Measurements from ENCODE around the gene CPNE7. TPM values are rescaled to one million over a fixed set of nuclear protein-coding genes. Genes with fewer than 3 reads are reported as not detected.
A peak's percentile ranks its signal among the peaks of the same experiment; 100 is the strongest.

The CPNE7 gene
- total RNA-seq, 2 experiments from 2014 or later: 8.5 to 9.5 TPM

DNA sequence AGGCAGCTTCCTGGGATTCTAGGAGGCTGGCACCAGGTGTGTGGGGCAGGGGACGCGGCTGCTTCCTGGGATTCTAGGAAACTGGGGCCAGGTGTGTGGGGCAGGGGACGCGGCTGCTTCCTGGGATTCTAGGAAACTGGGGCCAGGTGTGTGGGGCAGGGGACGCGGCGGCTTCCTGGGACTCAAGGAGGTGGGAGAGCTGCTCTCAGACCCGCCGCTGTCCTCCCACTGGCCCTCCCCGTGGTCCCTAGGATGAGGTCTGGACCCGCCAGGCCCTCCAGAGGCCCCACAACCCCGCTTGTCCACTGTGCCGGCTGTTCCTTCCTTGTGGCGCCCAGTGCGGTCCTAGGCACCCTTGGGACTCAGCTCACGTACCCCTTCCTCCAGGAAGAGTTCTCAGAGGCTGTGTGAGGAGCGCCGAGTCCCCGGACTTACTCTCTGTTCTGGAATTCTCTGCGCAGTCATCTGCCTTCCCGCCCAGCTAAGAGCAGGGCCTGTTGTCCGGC, 38.4 kb downstream of the CPNE7 start:
- intact Hi-C loops (cut with micrococcal nuclease): no loop called here
- ATAC-seq: no peak
- H3K4me1 Mint-ChIP-seq (ENCODE audit: low read depth): peaks cover 13% of the 10 kb centered on the region
- DNase-seq: no peak
- ChIA-PET POLR2A (interaction anchor here (0.7 to 1.2 kb wide), 2 partner anchors 9 to 14 kb away, joined by 3 to 4 read pairs; no protein-coding TSS in a partner anchor), CTCF (interaction anchor here (1.1 kb wide), 1 partner anchor 92 kb away, joined by 3 read pairs; no protein-coding TSS in a partner anchor)
- H3K4me3 Mint-ChIP-seq: no peak overlapping the region
- H3K27ac Mint-ChIP-seq: no peak overlapping the region
- no peaks in the 10 kb centered on the region for H3K36me3 Mint-ChIP-seq (ENCODE audit: low read depth)
- TF ChIP-seq, protein P1, sequence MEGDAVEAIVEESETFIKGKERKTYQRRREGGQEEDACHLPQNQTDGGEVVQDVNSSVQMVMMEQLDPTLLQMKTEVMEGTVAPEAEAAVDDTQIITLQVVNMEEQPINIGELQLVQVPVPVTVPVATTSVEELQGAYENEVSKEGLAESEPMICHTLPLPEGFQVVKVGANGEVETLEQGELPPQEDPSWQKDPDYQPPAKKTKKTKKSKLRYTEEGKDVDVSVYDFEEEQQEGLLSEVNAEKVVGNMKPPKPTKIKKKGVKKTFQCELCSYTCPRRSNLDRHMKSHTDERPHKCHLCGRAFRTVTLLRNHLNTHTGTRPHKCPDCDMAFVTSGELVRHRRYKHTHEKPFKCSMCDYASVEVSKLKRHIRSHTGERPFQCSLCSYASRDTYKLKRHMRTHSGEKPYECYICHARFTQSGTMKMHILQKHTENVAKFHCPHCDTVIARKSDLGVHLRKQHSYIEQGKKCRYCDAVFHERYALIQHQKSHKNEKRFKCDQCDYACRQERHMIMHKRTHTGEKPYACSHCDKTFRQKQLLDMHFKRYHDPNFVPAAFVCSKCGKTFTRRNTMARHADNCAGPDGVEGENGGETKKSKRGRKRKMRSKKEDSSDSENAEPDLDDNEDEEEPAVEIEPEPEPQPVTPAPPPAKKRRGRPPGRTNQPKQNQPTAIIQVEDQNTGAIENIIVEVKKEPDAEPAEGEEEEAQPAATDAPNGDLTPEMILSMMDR (IDR thresholded peaks at IDR 0.05): no peak
- H3K9me3 Mint-ChIP-seq: peaks cover 6% of the 10 kb centered on the region
- no peaks in the 10 kb centered on the region for H3K27me3 Mint-ChIP-seq

DNA sequence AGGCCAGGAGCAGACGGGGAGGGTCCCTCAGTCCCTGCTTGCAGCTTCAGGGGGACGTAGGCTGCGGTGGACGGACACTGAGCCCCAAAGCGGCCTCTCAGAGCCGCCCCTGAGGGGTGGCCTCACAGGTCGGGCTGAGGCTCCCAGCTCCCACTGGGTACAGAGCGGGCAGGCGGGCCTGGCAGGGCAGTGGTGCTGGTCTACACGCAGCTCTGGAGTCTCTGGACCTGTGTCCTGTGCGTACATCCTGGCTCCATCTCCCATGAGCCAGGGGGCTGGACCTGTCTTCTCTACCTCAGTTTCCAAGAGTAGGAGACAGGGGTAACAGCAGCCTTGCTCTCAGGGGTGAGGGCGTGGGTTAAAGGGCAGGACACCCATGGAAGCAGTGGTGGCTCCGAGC, 39.6 kb downstream of the CPNE7 start:
- CTCF ChIA-PET: interaction anchor here (1.0 to 1.8 kb wide), 3 partner anchors 13 to 91 kb away, joined by 3 to 8 read pairs (median 3); no protein-coding TSS in a partner anchor
- Mint-ChIP-seq H3K27ac (no peak overlapping the region), H3K4me1 (ENCODE audit: low read depth) (peaks cover 13% of the 10 kb centered on the region), H3K27me3 (no peaks in the 10 kb centered on the region), H3K36me3 (ENCODE audit: low read depth) (no peaks in the 10 kb centered on the region), H3K4me3 (no peak overlapping the region), H3K9me3 (peaks cover 6% of the 10 kb centered on the region)
- POLR2A ChIA-PET: interaction anchor here (1.2 kb wide), 2 partner anchors 13 to 15 kb away, joined by 3 to 5 read pairs; no protein-coding TSS in a partner anchor
- ATAC-seq (no peak), DNase-seq (no peak)
- intact Hi-C loops (cut with micrococcal nuclease): no loop called here
- TF ChIP-seq, protein P1 (IDR thresholded peaks at IDR 0.05): no peak

GRCh38 chr16:89615596-89616090, 40.1 kb downstream of the CPNE7 start:
- Mint-ChIP-seq H3K4me1 (ENCODE audit: low read depth) (peaks cover 13% of the 10 kb centered on the region), H3K27me3 (no peaks in the 10 kb centered on the region), H3K36me3 (ENCODE audit: low read depth) (no peaks in the 10 kb centered on the region), H3K4me3 (no peak overlapping the region), H3K27ac (no peak overlapping the region), H3K9me3 (peaks cover 6% of the 10 kb centered on the region)
- ChIA-PET POLR2A (interaction anchor here (1.2 kb wide), 1 partner anchor 13 kb away, joined by 5 read pairs; no protein-coding TSS in a partner anchor), CTCF (interaction anchor here (0.7 to 1.8 kb wide), 3 partner anchors 13 to 26 kb away, joined by 3 to 8 read pairs (median 3); no protein-coding TSS in a partner anchor)
- TF ChIP-seq, protein P1 (IDR thresholded peaks at IDR 0.05): peak; percentile 53
- DNase-seq: peak; percentile 42
- ATAC-seq: no peak
- intact Hi-C loops (cut with micrococcal nuclease): no loop called here

- DNase-seq (no peak), ATAC-seq (peak; percentile 45)
- intact Hi-C loops (cut with micrococcal nuclease): no loop called here
- Mint-ChIP-seq H3K27me3 (no peaks in the 10 kb centered on the region), H3K36me3 (ENCODE audit: low read depth) (no peaks in the 10 kb centered on the region), H3K9me3 (peaks cover 6% of the 10 kb centered on the region), H3K4me3 (no peak overlapping the region), H3K27ac (peak overlapping the region; percentile 73), H3K4me1 (ENCODE audit: low read depth) (peaks cover 13% of the 10 kb centered on the region)
- TF ChIP-seq, protein P1 (IDR thresholded peaks at IDR 0.05): no peak
- ChIA-PET CTCF (no interaction called here), POLR2A (interaction anchor here (1.2 kb wide), 1 partner anchor 14 kb away, joined by 5 read pairs; no protein-coding TSS in a partner anchor)
Observed at GRCh38 chr16:89616623-89617022, 41.1 kb downstream of the CPNE7 start.

DNA sequence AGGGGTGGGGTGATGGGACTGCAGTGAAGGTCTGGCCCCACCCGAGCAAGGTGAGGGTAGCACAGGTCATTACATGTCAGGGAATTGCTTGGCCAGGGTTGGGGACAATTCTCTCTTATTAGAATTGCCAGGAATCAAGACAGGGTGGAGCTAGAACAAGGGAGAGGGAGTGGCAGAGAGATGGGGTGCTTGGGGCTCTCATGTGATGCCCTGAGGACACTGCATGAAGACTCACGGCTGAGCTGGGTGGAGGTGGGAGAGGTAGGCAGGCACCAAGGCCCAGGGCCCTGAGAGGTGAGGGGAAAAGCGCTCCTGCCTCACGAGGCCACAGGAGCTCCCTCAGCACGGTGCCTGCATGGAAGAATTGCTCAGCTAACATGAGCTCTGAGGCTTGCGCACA, 41.5 kb downstream of the CPNE7 start:
- Mint-ChIP-seq H3K4me1 (ENCODE audit: low read depth) (peaks cover 13% of the 10 kb centered on the region), H3K9me3 (peaks cover 6% of the 10 kb centered on the region), H3K4me3 (no peak overlapping the region), H3K36me3 (ENCODE audit: low read depth) (no peaks in the 10 kb centered on the region), H3K27me3 (no peaks in the 10 kb centered on the region), H3K27ac (peak overlapping the region; percentile 73)
- CTCF ChIA-PET: interaction anchor here (0.7 kb wide), 1 partner anchor 9 kb away, joined by 3 read pairs; no protein-coding TSS in a partner anchor
- intact Hi-C loops (cut with micrococcal nuclease): no loop called here
- ATAC-seq: peak; percentile 10
- POLR2A ChIA-PET: interaction anchor here (0.8 kb wide), 1 partner anchor 40 kb away, joined by 3 read pairs; no protein-coding TSS in a partner anchor
- TF ChIP-seq, protein P1 (IDR thresholded peaks at IDR 0.05): no peak
- no peak for DNase-seq

Measured in activated CD8-positive, alpha-beta T cell treated with anti-CD3 and anti-CD28 coated beads for 36 hours (primary cell).